Measurements from ENCODE around the gene UBR3.

DNA sequence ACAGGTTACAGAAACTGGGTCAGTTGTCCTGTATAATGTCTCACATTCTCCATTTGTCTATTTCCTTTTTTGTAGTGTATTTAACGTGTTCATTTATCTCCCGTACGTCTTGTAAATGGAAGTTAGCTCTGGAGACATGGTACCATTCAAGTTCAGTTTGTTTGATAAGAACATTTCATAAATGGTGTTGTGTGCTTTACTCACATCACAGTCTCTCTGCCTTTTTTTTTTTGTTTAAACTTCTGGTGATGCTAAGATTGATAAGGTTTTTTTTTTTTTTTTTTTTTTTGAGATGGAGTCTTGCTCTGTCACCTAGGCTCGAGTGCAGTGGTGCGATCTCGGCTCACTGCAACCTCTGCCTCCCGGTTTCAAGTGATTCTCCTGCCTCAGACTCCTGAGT lies 41.7 kb downstream of the UBR3 start:
- TF ChIP-seq, protein P1, sequence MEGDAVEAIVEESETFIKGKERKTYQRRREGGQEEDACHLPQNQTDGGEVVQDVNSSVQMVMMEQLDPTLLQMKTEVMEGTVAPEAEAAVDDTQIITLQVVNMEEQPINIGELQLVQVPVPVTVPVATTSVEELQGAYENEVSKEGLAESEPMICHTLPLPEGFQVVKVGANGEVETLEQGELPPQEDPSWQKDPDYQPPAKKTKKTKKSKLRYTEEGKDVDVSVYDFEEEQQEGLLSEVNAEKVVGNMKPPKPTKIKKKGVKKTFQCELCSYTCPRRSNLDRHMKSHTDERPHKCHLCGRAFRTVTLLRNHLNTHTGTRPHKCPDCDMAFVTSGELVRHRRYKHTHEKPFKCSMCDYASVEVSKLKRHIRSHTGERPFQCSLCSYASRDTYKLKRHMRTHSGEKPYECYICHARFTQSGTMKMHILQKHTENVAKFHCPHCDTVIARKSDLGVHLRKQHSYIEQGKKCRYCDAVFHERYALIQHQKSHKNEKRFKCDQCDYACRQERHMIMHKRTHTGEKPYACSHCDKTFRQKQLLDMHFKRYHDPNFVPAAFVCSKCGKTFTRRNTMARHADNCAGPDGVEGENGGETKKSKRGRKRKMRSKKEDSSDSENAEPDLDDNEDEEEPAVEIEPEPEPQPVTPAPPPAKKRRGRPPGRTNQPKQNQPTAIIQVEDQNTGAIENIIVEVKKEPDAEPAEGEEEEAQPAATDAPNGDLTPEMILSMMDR (IDR thresholded peaks at IDR 0.05): no peak
- TF ChIP-seq POLR2A (IDR thresholded peaks at IDR 0.05) (no peak), EP300 (IDR thresholded peaks at IDR 0.05) (no peak)
